Measurements from ENCODE around the gene FAM170B.

- TF ChIP-seq CTCF (IDR thresholded peaks at IDR 0.05; ENCODE audit: extremely low read depth in 1 of 2, insufficient read depth in 1 of 2, low read depth in 1 of 2, low read length in 2 of 2) (no peak), POLR2A (IDR thresholded peaks at IDR 0.05; ENCODE audit: low read depth, low read length) (no peak), EZH2 (IDR thresholded peaks at IDR 0.05; ENCODE audit: borderline replicate concordance, low read depth, low read length, severe bottlenecking) (no peak), POLR2AphosphoS5 (IDR thresholded peaks at IDR 0.05; ENCODE audit: insufficient read depth, low read depth, low read length) (no peak)
These were observed 43.6 kb downstream of the FAM170B start for GRCh38 chr10:49090189-49090575.

Measured in endothelial cell of umbilical vein (primary cell).